T-helper 2 cell treated with Interferon-gamma antibody and Interleukin-4, amounts not matched to agents 5 μg/mL and 100 μg/mL, for 36 hours (primary cell): ENCODE data around the gene AREL1.

Experiments
- DNase-seq: peaks from one replicate; pipeline ENCODE4 v3.0.0; 2021; ENCODE audit warnings: low spot score
- H3K27ac Mint-ChIP-seq: one replicate; pipeline ENCODE4 v1.8.0; 2021; ENCODE audit warnings: mild to moderate bottlenecking, mixed read lengths
- H3K27me3 Mint-ChIP-seq: one replicate; pipeline ENCODE4 v1.8.0; 2021; ENCODE audit warnings: low read depth, mixed read lengths
- H3K36me3 Mint-ChIP-seq: one replicate; pipeline ENCODE4 v1.8.0; 2021; ENCODE audit warnings: low read depth, mixed read lengths
- H3K4me1 Mint-ChIP-seq: one replicate; pipeline ENCODE4 v1.8.0; 2021; ENCODE audit warnings: low read depth, mixed read lengths
- H3K4me3 Mint-ChIP-seq: one replicate; pipeline ENCODE4 v1.8.0; 2022; ENCODE audit warnings: mild to moderate bottlenecking, moderate library complexity, mixed read lengths
- H3K9me3 Mint-ChIP-seq: one replicate; pipeline ENCODE4 v1.8.0; 2021; ENCODE audit warnings: mixed read lengths

AREL1 gene

GRCh38 chr14:74647678-74648461 is 65.0 kb downstream of the AREL1 start:
- no peak overlapping the region for H3K27ac Mint-ChIP-seq
- H3K4me3 Mint-ChIP-seq, result no peak overlapping the region
- H3K27me3 Mint-ChIP-seq, result no peaks in the 10 kb centered on the region
- no peak for DNase-seq
- no peaks in the 10 kb centered on the region for H3K9me3 Mint-ChIP-seq
- peaks cover 4% of the 10 kb centered on the region for H3K4me1 Mint-ChIP-seq
- H3K36me3 Mint-ChIP-seq, result no peaks in the 10 kb centered on the region

DNA sequence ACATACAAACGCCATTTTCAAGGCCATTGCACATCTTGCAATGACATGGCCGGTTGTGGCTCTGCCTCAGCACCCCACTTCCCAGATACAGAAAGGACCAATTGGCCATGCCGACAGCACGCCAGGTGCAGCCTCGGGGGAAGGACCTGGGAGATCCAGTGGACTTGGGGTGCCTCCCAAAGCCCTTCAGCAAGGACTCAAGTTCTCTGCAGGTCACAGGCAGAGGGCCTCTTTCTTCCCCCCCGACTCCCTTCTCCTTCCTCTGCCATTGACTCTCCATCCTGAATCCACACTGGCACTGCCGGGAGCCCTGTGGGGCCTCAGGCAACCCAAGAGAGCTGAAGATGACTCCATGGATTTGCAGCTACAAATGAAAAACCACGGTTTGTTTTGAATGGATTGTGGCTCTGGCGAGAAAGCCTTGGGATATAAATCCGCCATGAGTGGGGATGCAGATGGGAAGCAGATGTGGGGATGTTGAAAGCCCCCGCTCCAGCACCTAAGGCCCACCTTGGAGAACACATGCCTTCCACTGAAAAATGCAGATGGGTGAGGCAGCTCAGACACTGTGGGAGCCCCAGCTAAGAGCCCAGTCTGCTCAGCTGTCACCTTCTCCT is 65.7 kb downstream of the AREL1 start:
- no peak for DNase-seq
- Mint-ChIP-seq H3K4me3 (no peak overlapping the region), H3K4me1 (peaks cover 4% of the 10 kb centered on the region), H3K36me3 (no peaks in the 10 kb centered on the region), H3K27ac (no peak overlapping the region), H3K9me3 (no peaks in the 10 kb centered on the region), H3K27me3 (no peaks in the 10 kb centered on the region)

DNA sequence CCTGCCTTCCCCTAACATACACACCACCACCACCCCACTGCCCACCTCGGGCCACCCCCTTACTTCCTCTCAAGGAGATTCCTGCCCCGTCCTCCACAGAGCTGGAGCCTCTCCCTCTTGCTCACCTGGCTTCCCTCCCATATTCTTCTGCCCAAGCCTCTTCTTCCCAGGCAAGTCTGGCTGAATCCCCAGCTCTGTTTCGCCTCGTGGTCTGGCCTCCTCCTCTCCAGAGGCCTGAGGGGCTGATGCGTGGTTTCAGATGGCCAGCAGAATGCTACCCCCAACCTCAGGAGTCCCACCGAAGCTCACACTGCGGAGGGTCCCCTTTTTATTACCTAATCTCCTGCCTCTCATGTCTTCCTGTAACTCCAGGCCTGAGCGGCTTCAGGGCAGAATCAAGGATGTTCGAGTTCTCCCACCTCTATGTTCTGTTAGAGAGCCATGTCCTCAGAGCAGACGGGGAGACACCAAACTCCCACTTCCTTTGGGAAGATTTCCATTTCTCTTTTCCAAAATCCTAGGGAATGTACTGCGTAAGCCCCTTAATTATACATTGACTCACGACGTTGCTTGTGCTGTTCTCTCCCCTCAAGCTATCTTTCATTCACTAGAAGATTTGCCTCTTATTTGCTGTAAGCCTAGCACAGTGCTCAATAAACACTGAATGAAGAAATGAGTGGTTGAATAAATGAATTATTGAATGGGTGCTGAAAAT is 67.0 kb downstream of the AREL1 start:
- no peaks in the 10 kb centered on the region for H3K36me3 Mint-ChIP-seq

DNA sequence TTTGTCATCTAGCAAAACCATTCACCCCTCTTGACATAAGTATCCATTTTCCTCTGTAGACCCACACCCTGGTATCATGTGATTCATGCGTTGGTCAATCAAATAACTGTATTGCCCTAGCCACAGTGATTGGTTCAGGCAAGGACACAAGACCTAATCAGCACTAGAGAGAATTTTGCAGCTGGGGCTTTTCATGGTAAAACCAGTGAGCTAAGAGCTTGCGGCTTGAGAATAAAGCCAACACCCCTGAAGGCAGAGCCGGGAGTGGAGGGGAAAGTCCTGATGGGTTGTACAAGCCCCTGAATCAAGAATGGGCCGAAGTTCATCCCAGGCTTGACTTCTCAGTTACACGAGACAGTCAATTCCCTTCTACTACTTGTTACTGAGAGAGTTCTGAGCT is 67.6 kb downstream of the AREL1 start:
- Mint-ChIP-seq H3K27ac (no peak overlapping the region), H3K27me3 (no peaks in the 10 kb centered on the region), H3K9me3 (no peaks in the 10 kb centered on the region), H3K4me1 (no peaks in the 10 kb centered on the region), H3K36me3 (no peaks in the 10 kb centered on the region), H3K4me3 (no peak overlapping the region)
- no peak for DNase-seq

More for the DNA sequence above, 67.0 kb downstream of the AREL1 start:
- Mint-ChIP-seq H3K27ac (no peak overlapping the region), H3K4me3 (no peak overlapping the region), H3K27me3 (no peaks in the 10 kb centered on the region), H3K9me3 (no peaks in the 10 kb centered on the region), H3K4me1 (no peaks in the 10 kb centered on the region)
- no peak for DNase-seq

DNA sequence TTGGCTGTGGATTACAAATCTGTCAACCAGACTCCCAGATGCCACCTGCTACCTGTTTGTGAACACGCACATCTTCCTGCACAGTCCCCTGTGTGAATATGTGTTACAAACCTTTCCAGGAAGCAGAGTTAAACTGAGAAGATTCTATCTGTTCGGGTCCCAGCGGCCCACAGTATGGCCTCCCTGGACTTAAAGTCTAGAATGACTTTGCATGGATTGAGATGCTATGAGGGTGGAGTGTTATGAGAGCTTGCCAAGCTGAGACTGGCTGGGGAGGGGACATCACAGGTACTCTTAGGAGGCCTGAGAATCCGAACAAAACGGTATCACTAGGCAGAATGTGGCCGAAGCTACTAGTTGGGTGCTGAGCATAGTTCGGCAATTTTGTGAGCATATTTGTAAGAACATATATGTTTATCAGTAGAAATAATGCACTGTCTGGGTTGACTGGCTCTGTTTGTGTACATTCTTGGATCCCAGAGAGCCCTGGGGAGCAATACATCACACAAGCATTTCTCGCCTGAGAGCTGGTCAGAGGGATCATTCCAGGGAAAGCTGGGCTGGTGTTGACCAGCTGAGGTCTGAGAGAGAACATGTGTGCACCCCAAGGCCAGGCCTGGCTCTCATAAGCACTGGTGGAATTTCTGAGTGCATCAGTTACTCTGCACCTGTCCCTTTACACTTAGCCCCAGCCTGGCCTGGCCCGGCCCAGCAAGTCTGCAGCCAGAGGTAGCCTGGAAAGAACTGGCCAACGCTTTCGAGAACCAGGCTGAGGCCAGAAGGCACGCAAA is 71.1 kb downstream of the AREL1 start:
- H3K9me3 Mint-ChIP-seq, result no peaks in the 10 kb centered on the region
- no peak for DNase-seq
- peaks cover 6% of the 10 kb centered on the region for H3K27me3 Mint-ChIP-seq
- H3K4me3 Mint-ChIP-seq, result no peak overlapping the region
- peaks cover 2% of the 10 kb centered on the region for H3K4me1 Mint-ChIP-seq
- no peaks in the 10 kb centered on the region for H3K36me3 Mint-ChIP-seq
- no peak overlapping the region for H3K27ac Mint-ChIP-seq

- Mint-ChIP-seq H3K9me3 (no peaks in the 10 kb centered on the region), H3K36me3 (no peaks in the 10 kb centered on the region), H3K4me1 (peaks cover 2% of the 10 kb centered on the region), H3K27ac (no peak overlapping the region), H3K27me3 (peaks cover 6% of the 10 kb centered on the region), H3K4me3 (no peak overlapping the region)
- no peak for DNase-seq
Measured at GRCh38 chr14:74638966-74639365, 73.9 kb downstream of the AREL1 start.

DNA sequence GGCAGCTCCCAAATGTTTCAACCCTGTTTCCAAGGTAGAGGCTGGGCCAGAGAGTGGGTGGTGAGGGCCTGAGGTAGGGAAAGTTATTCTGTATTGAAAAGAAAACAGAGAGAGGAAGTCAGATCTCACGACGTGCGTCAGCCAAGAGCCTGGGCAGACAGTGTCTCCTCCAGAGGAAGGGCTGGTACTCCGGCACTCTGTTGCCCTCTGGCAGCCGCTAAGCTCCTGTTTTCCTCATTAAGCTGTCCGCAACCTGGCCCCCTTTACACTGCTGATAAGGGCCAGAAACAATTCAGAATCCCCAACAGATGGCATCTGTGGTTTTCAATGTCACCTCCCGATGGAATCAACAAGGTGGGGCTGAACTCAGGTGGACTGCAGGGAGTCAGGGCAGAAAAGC is 74.8 kb downstream of the AREL1 start:
- DNase-seq, result no peak
- no peaks in the 10 kb centered on the region for H3K9me3 Mint-ChIP-seq
- H3K36me3 Mint-ChIP-seq, result no peaks in the 10 kb centered on the region
- peaks cover 9% of the 10 kb centered on the region for H3K27me3 Mint-ChIP-seq
- no peak overlapping the region for H3K4me3 Mint-ChIP-seq
- H3K27ac Mint-ChIP-seq, result no peak overlapping the region
- H3K4me1 Mint-ChIP-seq, result peaks cover 2% of the 10 kb centered on the region

DNA sequence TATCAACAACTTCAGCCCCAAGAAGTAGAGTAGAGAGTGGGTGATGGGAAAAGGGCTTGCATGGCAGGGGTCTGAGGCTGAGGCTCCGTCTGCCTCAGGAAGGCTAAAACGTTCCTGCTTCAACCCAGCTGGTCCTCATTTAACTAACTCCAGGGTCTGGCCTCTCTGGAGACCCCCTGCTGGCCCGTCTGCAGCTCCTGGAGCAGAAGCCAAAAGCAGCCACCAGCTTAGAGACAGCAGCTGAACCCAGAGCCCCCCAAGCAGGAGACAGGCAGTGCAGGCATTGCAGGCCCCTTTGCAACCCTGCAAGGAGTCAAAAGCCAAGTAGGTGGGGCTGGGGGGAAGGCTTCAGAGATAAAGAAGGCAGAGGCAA is 75.7 kb downstream of the AREL1 start:
- H3K4me3 Mint-ChIP-seq, result no peak overlapping the region
- no peaks in the 10 kb centered on the region for H3K9me3 Mint-ChIP-seq
- DNase-seq, result no peak
- peaks cover 2% of the 10 kb centered on the region for H3K4me1 Mint-ChIP-seq
- H3K36me3 Mint-ChIP-seq, result no peaks in the 10 kb centered on the region
- H3K27me3 Mint-ChIP-seq, result peaks cover 11% of the 10 kb centered on the region
- H3K27ac Mint-ChIP-seq, result no peak overlapping the region

- H3K9me3 Mint-ChIP-seq, result no peaks in the 10 kb centered on the region
- no peak for DNase-seq
- H3K27ac Mint-ChIP-seq, result no peak overlapping the region
- peaks cover 12% of the 10 kb centered on the region for H3K27me3 Mint-ChIP-seq
- H3K4me3 Mint-ChIP-seq, result no peak overlapping the region
- peaks cover 2% of the 10 kb centered on the region for H3K4me1 Mint-ChIP-seq
- H3K36me3 Mint-ChIP-seq, result no peaks in the 10 kb centered on the region
Measured at GRCh38 chr14:74636424-74637177, 76.3 kb downstream of the AREL1 start.

GRCh38 chr14:74635847-74636246 is 77.0 kb downstream of the AREL1 start:
- Mint-ChIP-seq H3K4me3 (no peak overlapping the region), H3K27ac (no peak overlapping the region), H3K27me3 (peaks cover 12% of the 10 kb centered on the region), H3K36me3 (no peaks in the 10 kb centered on the region), H3K4me1 (peaks cover 2% of the 10 kb centered on the region), H3K9me3 (no peaks in the 10 kb centered on the region)
- DNase-seq, result no peak

- DNase-seq, result no peak
- peaks cover 12% of the 10 kb centered on the region for H3K27me3 Mint-ChIP-seq
Measured at GRCh38 chr14:74634964-74635363, 77.9 kb downstream of the AREL1 start.

GRCh38 chr14:74634481-74634880 is 78.4 kb downstream of the AREL1 start:
- H3K4me1 Mint-ChIP-seq, result peaks cover 2% of the 10 kb centered on the region
- H3K27me3 Mint-ChIP-seq, result peaks cover 12% of the 10 kb centered on the region
- H3K27ac Mint-ChIP-seq, result no peak overlapping the region
- no peaks in the 10 kb centered on the region for H3K36me3 Mint-ChIP-seq
- no peak for DNase-seq
- no peak overlapping the region for H3K4me3 Mint-ChIP-seq
- no peaks in the 10 kb centered on the region for H3K9me3 Mint-ChIP-seq

More at GRCh38 chr14:74634964-74635363, 77.9 kb downstream of the AREL1 start:
- Mint-ChIP-seq H3K36me3 (no peaks in the 10 kb centered on the region), H3K9me3 (no peaks in the 10 kb centered on the region), H3K27ac (no peak overlapping the region), H3K4me3 (no peak overlapping the region), H3K4me1 (peaks cover 2% of the 10 kb centered on the region)
